HG03439 (cell line): ENCODE measurements around the gene BRD1.

Experiments
- ATAC-seq: cut with Tn5 transposase; IDR thresholded peaks from one replicate; pipeline ENCODE4 v1.9.1; 2021; ENCODE audit warnings: mild to moderate bottlenecking, moderate library complexity; ENCODE audit not compliant: unreplicated experiment

The BRD1 gene

DNA sequence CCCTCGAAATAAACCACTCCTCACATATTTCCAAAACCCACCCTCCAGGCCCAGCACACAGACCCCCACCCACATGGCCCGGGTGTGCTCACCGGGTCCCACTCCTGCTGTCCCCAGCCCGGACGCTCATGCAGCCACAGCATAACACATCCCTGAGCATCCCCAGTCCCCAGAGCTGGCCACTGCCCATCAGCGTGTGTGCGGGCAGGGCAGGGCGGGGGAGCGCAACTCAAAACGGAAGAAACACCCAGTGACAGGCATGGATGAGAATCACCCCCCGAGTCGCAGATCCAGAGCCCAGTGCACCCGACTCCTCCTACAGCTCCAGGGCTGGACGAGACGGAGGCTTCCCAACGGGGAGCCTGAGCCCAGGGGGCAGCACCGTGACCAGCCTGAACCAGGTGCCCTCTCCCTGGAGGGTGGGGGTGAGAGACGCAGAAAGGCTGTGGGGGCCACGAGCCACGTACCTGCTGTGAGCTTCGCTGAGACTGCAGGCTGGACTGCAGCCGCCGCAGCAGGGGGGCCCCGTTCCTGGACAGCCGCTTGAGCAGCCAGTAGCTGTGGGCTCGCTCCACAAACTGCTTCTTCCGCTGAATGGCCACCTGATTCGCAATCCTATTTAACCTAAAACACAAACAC lies 23.8 kb downstream of the BRD1 start:
- ATAC-seq: no peak

DNA sequence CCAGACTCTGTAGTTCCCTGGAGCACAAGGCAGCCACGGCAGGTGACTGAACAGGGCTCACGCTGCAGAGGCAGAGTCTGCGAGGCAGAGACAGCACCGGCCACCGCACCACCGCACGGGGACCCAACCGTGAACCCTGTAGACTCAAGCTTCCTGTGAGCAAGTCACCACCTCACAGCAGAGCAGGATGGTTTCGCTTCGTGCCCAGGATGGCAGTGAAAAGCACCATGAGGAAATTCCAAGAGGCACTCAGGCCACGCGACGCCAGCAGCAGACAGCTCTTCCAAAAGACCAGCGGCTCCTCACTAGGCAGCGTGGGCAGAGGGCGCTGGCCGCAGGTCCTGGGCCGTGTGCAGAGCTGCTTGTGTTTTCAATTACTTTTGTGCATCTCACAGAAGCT lies 24.5 kb downstream of the BRD1 start:
- no peak for ATAC-seq

DNA sequence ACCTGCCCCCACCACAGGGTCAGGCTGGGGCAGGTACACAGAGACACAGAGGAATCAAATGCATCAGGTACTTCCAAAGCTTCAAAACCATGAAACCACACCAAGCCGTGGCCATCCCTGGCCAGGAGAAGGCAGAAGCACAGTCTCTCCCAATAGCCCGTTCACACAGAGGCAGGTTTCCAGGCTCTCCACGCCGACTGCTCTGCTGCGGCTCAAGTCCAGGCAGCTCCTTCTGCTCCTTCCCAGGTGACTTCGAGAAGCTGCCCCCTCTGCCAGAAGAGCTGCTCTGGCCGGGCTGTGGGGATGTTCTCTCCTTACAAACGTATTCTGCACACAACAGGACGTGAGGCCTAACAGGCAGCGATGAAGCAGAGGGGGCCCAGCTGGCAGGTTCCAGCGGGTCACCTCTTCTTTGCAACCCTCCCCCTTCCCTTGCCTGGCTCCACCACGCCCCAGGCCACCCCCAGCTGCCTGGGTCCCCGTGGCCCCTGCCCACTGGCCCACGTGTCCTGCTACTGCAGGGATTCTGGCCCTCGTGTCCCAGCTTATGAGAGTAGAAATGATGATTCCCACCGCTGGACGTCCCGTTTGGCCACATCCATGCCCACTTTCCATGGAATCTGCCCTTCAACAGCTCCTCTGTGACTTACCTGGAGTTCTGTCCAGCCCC lies 26.1 kb downstream of the BRD1 start:
- no peak for ATAC-seq

DNA sequence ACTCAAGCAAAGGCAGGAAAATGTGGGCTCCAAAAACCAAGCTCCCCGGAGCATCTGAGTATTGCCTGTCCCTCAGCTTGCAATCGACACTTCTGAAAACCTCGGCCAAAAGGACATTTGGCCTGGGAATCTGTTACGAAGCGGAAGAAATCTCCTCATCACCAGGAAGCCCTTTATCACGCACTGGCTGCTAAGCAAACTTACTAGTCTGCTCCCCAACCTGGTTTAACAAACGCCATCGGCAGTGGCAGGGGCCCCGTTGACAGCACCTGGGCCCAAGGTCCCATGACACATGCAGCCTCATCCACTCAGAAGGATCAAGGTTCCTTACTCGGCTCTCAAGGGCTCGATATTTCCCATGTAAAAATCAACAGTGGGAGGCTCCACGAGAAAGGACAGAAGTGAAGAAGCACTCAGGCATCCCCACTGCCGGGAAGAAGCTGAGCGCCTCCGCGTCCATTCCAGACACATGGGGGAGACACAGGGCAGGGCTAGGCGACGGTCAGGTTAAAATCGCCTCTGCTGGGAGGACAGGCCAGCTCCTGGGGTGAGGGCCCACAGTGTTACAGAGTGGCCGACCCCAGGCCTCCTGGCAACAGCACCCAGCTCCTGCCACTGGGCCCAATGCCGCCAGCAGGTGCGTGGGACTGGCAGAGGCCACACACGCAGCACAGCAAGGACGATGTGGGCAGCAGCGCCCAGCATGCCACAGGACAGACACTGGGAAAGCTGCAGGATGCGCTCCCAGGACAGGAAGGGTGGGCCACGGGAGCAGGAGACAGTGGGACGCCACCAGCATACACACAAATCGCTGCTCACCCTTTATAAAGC lies 27.1 kb downstream of the BRD1 start:
- ATAC-seq: no peak

DNA sequence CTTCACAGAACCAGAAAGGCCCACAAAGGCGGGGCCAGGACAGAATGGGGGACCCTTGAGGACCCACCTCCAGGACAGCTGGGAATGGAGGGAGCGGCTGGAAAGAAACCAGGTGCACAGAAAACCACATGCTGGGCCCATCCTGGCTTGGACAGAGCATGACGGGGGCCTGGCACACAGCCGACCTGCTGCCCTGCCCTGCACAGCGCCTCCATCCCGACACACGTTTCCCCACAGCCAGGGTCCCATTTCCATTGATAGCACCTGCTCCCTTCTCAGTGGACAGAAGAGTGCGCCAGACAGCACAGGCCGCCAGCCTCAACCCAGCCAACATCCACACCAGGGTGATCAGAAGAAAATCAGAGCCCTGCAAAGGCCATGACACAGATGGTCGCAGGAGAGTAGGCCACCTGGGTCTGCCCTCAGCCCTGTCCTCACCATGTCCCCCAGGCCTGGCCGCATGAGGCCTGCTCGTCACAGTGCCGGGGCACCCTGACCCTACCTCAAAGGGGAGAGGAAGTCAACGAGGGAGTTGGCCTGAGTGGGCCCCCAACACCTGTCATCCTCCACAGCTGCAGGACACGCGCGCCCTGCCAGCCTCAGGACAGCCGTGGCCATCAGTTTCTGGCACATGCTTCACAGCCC lies 28.1 kb downstream of the BRD1 start:
- no peak for ATAC-seq

DNA sequence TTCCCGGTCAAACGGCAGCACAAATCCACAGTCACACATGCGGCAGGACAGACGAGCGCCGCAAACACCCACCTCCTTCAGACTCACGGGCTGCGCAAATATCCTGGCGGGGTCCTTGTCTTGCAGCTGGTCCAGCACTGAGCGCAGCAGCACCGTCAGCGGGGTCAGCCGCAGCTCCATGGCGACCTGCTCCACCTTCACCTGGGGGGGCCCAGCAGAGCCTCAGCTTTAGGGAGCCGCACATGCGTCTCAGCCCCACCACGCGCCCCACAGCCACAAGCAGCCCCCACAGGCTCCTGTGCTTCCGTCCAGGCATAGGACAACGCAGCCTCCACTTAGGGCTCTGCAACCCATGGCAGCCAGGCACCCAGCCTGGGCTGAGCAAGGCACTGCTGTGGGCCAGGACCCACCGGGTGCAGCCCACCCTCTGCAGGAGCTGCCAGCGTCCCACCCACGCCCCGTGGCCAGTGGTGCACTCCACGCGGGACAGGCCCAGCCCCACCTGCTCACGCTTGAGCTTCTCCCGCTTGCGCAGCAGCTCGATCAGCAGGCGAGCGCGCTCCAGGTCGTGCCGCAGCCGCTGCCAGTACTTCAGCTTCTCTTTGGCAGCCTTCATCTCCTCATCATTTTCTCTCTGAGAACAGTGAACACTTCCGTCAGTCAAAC lies 29.1 kb downstream of the BRD1 start:
- ATAC-seq: no peak

DNA sequence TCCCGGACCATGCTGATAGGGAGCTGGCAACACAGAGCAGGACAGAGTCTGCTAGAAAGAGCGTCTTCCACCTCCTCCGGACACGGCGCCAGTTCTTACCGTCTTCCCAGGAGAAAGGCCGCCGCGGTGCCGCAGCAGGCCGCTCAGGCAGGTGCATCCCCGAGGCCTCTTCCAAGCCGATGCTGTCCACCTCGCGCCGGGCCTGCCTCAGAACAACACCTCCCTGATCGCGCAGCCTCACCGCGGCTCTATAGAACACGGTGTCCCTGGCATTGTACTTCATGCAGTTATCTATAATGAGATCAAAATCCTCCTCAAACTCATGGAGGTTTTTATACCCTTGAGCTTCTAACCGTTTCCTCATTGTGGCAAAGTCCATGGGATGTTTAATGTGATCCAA lies 30.0 kb downstream of the BRD1 start:
- no peak for ATAC-seq

DNA sequence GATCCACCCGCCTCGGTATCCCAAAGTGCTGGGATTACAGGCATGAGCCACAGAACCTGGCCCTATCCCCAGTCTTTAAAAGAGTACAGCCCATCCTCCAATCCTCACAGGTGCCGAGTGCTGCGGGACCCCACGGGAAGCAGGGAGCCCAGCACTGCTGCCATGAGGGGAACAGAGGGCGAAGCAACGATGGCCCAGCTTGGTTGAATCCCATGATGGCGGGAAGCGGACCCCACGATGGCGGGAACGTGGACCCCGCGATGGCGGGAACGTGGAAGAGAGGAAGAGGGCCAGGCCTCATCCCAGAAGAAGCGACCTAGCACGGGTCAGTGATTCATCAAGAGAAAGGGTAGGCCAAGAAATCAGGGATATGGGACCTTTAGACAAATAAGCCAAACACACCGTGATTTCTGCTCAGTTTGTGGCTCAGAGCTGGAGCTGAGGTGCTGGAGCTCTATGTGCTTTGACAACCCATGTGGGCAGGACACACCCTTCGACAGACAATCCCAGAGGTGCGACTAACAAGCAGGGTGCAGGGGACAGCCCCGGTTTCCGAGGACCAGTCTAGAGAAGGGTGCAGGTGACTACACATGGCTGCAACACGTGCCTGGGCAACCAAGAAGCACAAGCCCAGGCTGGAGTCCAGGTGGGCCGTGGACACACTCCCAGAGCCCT lies 30.9 kb downstream of the BRD1 start:
- no peak for ATAC-seq

DNA sequence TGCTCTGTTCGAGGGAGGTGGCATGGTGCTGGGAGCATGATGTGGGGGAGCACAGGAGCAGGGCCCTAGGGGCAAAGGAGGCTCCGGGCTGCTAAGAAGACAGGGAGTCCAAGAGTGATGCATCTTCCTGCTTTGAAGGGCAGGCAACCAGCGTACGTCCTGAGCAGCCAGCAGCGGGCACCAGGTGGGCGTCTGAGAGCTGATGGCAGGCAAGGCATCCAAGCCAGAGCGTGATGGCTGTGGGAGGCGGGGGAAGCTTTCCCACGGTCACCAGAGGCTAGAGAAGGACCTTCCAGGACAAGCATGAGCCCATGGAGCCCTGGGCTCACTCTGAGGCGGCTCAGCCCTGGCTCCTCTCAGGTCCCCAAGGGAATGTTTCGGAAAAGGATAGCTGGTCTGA lies 32.2 kb downstream of the BRD1 start:
- no peak for ATAC-seq

DNA sequence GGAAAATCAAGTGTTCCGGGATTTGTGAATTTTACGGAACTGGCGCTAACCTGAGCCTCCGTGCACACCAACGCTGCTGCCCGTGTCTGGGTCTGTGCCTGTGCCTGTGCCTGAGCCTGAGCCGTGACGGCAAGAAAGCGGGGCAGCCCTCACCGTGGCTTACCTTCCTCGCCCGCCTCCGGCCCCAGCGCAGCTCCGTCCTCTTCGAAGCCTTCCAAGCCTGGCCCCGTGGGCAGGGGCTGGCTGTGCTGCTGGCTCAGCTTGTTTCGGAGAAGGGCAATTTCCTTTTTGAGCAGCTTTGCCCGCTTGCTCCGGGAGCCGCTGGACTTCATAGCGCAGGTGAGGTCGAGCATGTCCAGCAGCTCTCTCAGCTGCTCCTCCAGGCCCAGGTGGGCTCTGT lies 33.8 kb downstream of the BRD1 start:
- ATAC-seq: no peak

DNA sequence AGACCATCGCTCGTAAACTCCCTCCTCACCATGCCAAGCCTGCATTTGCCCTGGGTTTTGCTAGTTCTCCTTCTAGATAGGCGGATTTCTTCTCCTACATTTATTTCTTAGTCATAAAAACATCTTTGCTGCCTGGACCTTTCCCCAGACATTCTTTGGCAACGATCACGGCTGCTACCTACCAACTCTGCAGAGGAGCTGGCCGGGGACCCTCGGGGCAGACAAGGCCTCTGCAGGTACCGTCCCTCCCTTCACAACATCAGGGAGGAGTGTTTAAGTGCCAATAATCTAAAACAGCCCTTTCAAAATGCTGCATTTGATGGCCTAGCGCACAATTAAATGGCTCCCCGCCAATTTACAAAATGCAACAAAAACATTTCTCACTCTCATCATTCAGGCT lies 34.4 kb downstream of the BRD1 start:
- no peak for ATAC-seq

DNA sequence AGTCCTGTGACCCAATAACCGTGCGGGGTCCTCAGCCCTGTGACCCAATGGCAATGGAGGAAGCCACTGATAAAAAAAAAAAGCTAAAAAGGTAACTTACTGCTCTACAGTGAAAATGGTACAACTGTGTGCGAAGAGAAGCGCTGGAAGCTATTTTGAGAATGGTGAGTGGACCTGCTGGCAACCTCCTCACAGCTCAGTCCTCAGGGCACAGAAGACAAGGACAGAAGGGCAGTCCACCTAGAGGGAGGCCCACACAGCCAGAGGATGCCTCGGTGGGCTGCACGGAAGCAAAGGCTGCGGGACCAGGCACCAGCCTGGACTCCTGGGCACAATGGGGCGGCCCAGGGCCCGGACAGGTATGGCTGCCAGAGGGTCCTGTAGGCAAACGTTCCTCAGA lies 35.6 kb downstream of the BRD1 start:
- no peak for ATAC-seq

DNA sequence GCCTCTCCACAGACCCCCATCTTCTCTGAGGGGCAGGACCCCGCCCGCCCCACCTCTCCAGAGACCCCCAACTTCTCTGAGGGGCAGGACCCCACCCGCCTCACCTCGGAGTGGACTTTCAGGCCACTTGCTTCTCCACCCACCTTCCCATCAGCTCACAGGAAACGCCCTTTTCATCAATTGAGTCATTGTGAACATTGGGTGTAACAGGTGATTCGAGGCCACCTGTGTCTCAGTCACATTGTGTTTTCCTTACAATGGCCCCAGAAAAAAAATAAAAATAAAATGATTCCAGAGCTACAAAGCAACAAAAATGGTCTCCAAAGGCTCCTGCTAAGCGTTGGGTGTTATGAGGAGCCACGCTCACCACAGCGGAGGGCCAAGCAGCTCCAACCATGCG lies 36.0 kb downstream of the BRD1 start:
- ATAC-seq: no peak

DNA sequence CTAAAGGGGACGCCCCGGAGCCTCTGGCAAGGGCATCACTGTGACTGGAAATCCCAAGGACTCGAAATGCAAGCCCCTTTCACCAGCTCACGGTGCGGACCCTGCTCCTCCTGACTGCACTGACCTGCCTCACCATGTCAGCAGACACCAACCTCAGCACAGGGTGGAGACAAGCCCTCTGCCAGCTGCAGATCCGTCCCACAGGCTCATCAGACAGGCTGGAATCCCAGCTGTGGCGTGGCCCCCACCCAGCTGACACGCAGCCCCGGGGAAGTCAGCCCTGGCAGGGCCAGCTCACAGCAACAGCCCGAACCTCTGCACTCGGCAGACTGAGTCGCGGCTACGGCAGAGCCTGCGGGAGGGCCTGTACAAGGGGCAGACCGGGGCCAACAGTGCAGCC lies 36.8 kb downstream of the BRD1 start:
- ATAC-seq: no peak

DNA sequence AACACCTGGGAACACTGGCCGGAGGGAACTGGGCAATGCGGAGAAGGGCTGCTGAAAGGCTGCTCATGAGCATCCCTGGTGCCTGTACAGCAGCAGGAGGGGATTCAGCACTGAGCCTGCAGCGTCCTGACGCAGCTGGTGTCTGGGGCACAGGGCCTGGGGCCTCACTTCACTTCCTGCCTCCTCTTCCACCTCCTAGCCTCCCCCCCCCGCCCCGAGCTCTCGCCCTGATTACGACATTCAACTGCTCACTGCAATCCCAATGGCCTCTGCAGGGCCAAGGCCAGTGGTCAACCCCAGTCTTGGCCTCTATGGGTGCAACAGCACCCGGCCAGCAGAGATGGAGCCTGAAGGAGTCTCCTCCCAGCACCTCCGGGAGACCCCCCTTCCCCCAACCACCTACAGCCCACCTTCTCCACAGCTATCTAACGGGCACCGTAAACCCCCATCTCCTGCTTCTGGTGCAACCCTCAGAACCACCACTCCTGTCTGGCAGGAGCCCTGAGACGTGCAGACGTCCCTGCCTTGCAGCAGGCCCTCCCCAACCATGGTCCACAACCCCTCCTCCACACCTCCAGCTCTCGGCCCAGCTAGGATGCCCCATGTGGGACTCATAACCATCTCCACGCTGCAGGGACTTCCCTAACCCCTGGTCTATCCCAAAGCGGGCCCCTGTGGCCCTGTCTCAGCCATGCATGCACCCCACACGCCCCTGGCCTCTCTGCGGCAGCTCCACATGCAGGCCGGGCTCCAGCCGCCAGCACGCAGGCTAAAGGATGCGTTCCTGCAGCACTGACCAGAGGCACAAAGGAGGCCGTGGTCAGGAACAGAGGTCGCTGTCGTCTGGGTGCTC lies 38.2 kb downstream of the BRD1 start:
- ATAC-seq: no peak

DNA sequence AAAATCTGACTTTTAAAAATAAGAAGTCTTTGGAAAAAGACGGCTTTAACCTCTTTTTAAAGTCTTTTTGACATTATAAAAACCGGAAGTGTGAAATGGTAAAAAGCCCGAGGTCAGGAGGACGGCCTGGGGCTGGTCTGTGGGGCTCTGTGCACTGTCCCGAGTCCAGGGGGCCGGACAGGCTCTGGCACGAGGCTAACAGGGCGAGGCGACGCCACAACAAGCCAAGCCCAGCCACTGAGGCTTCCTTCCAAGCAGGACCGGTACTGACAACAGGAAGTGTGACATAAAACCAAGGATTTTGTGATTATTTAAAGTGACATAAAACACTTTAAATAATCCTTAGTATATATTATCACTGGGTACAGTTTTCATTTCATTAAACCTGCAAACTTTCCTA lies 39.2 kb downstream of the BRD1 start:
- no peak for ATAC-seq

DNA sequence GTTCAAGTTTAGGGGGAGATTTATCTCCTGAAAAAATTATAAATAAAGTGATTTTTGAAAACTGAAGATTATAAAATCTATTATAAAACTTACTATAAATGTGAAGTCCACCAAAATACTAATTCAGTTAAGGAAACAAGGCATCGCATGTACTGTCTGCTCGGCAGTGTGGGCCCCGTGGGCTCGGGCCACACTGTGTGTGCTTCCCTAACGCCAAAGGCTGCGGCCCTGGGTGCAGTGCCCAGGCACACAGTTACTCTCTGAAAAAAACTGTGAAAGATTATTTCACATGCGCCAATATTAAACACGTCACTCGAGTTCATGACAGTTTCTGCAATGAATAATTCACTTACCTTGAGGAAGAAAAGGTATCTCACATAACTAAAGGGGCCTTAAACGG lies 39.8 kb downstream of the BRD1 start:
- no peak for ATAC-seq

DNA sequence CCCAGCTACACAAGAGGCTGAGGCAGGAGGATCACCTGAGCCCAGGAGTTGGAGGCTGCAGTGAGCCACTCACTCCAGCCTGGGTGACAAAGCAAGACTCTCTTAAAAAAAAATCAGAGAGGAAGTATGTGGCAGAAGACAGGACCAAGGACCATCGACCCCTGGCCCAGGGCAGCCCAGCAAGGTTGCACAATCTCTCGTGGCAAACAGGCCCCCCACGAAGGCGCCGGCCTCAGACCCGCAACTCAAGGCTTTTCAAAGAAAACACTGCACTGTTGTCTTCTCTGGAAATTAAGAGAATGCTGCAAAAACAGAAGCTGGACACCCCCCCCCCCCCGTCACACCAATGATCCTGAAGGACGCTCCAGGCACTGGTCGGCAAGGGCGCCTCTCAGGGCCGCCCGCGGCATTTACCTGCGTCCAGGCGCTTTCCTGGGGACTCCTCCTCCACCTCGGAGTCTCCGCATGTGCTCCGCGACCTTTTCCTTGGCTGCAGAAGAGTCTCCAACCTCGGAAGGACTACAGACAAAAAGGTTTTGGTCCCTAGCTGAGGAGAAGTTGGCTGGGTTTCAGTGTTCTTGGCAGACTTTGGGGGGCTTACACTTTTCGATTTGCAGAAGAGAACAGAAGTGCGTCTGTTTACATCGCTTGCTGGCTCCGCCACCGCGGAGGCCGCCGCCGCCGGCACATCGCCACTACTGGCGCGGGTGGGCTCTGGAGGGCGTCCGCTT lies 40.5 kb downstream of the BRD1 start:
- no peak for ATAC-seq

DNA sequence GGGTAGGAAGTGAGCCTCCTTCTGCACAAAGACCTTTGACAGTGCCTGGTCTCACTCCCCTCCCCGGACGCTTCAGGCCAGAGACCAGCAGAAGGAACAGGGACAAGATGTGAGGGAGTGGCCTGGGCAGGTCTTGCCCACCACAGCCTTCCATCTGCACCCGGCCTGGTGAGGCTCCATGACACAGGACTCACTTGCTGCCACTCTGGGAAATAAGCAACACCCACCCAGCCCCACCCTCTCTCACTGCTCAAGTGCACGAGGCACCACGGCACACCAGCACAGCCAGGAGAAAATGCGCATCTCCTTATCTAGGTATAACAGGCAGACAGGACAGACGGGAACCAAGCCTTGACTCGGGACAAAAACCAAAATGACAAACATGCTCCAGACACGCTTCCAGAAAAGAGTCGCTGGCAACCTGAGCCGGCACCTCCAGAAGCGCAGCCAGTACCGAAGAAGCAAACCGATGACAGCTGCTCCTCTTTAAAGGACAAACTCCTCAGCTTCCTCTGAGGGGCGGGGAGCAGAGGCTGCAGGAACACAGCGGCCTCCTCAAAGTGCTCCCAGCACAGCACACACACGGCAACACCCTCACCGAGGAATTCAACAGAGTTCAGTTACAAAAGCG lies 41.7 kb downstream of the BRD1 start:
- no peak for ATAC-seq
